K562 (cell line): ENCODE results near the gene RTL10. TPM values are rescaled to one million over a fixed set of nuclear protein-coding genes. Genes with fewer than 3 reads are reported as not detected.
A peak's percentile ranks its signal among the peaks of the same experiment; 100 is the strongest.

Source experiments
- DACH1 ChIP-seq: fragments of 450-650 bp; IDR thresholded peaks from 2 replicates; pipeline ENCODE4 v1.6.1; 2018; ENCODE audit not compliant: partially characterized antibody
- DEAF1 ChIP-seq: fragments of 450-650 bp; formaldehyde crosslinking; IDR thresholded peaks from 2 replicates; pipeline ENCODE4 v1.4.0; 2020; ENCODE audit warnings: mild to moderate bottlenecking, moderate library complexity
- GATAD2B ChIP-seq: fragments of 450-650 bp; IDR thresholded peaks from 2 replicates; pipeline ENCODE4 v1.6.1; 2017; ENCODE audit warnings: mild to moderate bottlenecking, borderline replicate concordance
- HDGF ChIP-seq: fragments of 450-650 bp; IDR thresholded peaks from 2 replicates; pipeline ENCODE4 v1.6.1; 2016
- HNRNPL ChIP-seq: fragments of 200-400 bp; formaldehyde crosslinking; IDR thresholded peaks from 2 replicates; pipeline ENCODE4 v1.6.1; 2017; ENCODE audit warnings: low read depth, mild to moderate bottlenecking, low read length
- MAFF ChIP-seq: IDR thresholded peaks from 2 replicates; pipeline ENCODE4 v1.6.1; 2012; ENCODE audit warnings: low read length, improper control_type of control experiment
- NR4A1 ChIP-seq, 2 experiments: fragments of 250-450 bp in 1 of 2; fragments of 450-650 bp in 1 of 2; sonication (Bioruptor Pico) in 1 of 2; IDR thresholded peaks; 2 replicates each; pipeline versions ENCODE4 v1.4.0 to v1.6.1; 2016 to 2020; ENCODE audit warnings: mild to moderate bottlenecking in 2 of 2, missing compliant biosample characterization in 1 of 2, missing genetic modification characterization in 1 of 2, moderate library complexity in 1 of 2
- PATZ1 ChIP-seq: fragments of 250-450 bp; sonication (Bioruptor Pico); IDR thresholded peaks from 2 replicates; pipeline ENCODE4 v1.5.0; 2020; ENCODE audit warnings: mild to moderate bottlenecking, borderline replicate concordance
- PHB2 ChIP-seq: fragments of 450-650 bp; IDR thresholded peaks from 2 replicates; pipeline ENCODE4 v1.6.1; 2017; ENCODE audit warnings: low read depth
- PML ChIP-seq: IDR thresholded peaks from 2 replicates; pipeline ENCODE4 v1.6.1; 2012; ENCODE audit warnings: low read length, inconsistent platforms
- POLR2AphosphoS5 ChIP-seq: IDR thresholded peaks from 2 replicates; pipeline ENCODE4 v1.6.1; 2011; ENCODE audit warnings: mild to moderate bottlenecking, low read depth, low read length, moderate library complexity; ENCODE audit not compliant: control insufficient read depth, insufficient read depth
- PPARD ChIP-seq: fragments of 250-450 bp; sonication (Bioruptor Pico); IDR thresholded peaks from 2 replicates; pipeline ENCODE4 v1.8.0; 2022; ENCODE audit warnings: inconsistent platforms, mild to moderate bottlenecking, moderate library complexity
- PRMT5 ChIP-seq: sonication (generic); formaldehyde crosslinking; IDR thresholded peaks from 2 replicates; pipeline ENCODE4 v1.5.0; 2020; ENCODE audit warnings: missing genetic modification reagents
- SP2 ChIP-seq: IDR thresholded peaks from 2 replicates; pipeline ENCODE4 v1.6.1; 2011; ENCODE audit warnings: mild to moderate bottlenecking, low read depth, low read length, moderate library complexity; ENCODE audit not compliant: poor library complexity, severe bottlenecking; ENCODE audit errors: extremely low read depth
- SPI1 ChIP-seq: IDR thresholded peaks from 2 replicates; pipeline ENCODE4 v1.6.1; 2011; ENCODE audit warnings: low read depth, low read length, control low read depth, borderline replicate concordance
- SRSF9 ChIP-seq: fragments of 200-400 bp; formaldehyde crosslinking; IDR thresholded peaks from 2 replicates; pipeline ENCODE4 v1.6.1; 2017; ENCODE audit warnings: low read depth, low read length, borderline replicate concordance
- TARDBP ChIP-seq: fragments of 450-650 bp; IDR thresholded peaks from 2 replicates; pipeline ENCODE4 v1.6.1; 2016
- ZNF143 ChIP-seq: sonication (generic); formaldehyde crosslinking; IDR thresholded peaks from 2 replicates; pipeline ENCODE4 v1.9.0; 2022; ENCODE audit warnings: mild to moderate bottlenecking, missing genetic modification reagents
- ZNF280B ChIP-seq: fragments of 250-450 bp; sonication (Bioruptor Pico); IDR thresholded peaks from 2 replicates; pipeline ENCODE4 v1.5.1; 2021; ENCODE audit warnings: mild to moderate bottlenecking
- ZNF444 ChIP-seq: fragments of 250-450 bp; sonication (Bioruptor Pico); IDR thresholded peaks from 2 replicates; pipeline ENCODE4 v1.4.0; 2020; ENCODE audit warnings: mild to moderate bottlenecking, moderate library complexity
- polyA plus RNA-seq, 8 experiments: library from polyadenylated mRNA; depleted of rRNA in 4 of 8; stranded (reverse) in 5 of 8; unstranded in 3 of 8; fragments of >200 nt; fragmentation: Nextera tagmentation in 2 of 8; fragmentation: Illumina TruSeq in 1 of 8; extraction: Ambion mirVana in 2 of 8; extraction: Trizol in 1 of 8; gene quantifications; 2 replicates each; pipeline versions ENCODE4 v1.2.1 to v1.2.3, GENCODE V29; 2011 to 2014; ENCODE audit warnings: inconsistent platforms in 1 of 8, missing spikeins in 1 of 8
- total RNA-seq, 7 experiments: library from RNA; depleted of rRNA in 6 of 7; stranded (reverse); fragments of >200 nt in 6 of 7; fragmentation: Illumina TruSeq in 2 of 7; extraction: Trizol in 2 of 7; gene quantifications; 2 replicates each; pipeline versions ENCODE4 v1.2.1 to v1.2.3, GENCODE V29; 2011 to 2021; ENCODE audit warnings: low replicate concordance in 1 of 7
- TF ChIP-seq, protein P1 (sequence below): conservative IDR thresholded peaks from 2 replicates; pipeline ENCODE4 v1.6.1; 2011; ENCODE audit warnings: low read depth, mild to moderate bottlenecking, low read length; ENCODE audit not compliant: control insufficient read depth

RTL10 gene
- total and polyA plus RNA-seq, 9 of the 15 experiments (the other 6 are each of a cell fraction or from before 2014, with no cell fraction given) = 19.8 to 75.5 (median 32.5) TPM

DNA sequence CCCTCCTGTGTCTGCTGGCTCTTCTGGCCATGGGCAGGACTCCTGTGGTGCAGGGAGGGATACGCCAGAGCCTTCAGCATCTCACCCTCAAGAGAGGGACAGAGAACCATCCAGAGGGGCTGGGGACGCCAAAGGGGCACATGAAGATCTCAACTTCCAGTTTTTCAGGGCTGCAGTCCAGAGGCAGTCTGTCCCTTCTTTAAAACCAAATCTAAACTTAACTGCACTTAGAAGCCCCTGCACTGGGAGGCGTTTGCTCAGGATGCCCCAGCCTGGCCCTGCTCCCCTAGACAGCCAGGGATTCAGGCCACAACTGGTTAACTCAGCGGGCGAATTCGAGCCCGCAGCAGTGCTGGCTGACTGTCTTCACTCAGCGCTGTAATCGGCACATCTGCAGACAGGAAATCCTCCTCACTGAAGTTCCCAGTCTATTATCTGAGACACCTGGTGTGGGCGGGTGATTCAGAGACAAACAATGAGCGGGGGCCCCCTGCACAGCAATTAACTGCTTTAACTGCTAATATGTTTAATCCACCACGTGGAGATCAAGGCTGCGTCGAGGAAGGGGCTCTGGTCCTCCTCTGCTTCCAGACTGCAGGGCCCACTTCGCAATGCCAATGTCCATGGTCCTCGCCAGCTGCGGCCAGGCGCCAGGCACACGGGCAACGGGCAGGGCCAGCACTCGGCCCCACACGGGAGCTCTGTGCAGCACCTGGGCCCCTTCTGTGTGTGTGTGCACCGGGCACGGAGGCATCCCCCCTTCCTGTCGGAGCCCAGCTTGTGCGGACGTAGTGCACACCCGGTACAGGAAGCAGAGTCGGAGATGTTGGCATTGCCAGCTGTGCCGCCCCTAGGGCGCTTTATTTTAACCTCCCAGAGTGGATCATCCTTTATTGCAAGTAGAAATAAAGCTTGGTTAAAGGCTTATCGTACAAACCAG is 36.9 kb upstream of the RTL10 start (continued):
- TF ChIP-seq PPARD (CRISPR knock-in tag) = no peak
- TF ChIP-seq GATAD2B = no peak
- TF ChIP-seq SPI1 = peak; percentile 69; the same call in 1 of the 2 replicates
- TF ChIP-seq PRMT5 (CRISPR knock-in tag) = no peak
- TF ChIP-seq, protein P1, sequence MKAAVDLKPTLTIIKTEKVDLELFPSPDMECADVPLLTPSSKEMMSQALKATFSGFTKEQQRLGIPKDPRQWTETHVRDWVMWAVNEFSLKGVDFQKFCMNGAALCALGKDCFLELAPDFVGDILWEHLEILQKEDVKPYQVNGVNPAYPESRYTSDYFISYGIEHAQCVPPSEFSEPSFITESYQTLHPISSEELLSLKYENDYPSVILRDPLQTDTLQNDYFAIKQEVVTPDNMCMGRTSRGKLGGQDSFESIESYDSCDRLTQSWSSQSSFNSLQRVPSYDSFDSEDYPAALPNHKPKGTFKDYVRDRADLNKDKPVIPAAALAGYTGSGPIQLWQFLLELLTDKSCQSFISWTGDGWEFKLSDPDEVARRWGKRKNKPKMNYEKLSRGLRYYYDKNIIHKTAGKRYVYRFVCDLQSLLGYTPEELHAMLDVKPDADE = peak; percentile 97
- peak; percentile 88 for TF ChIP-seq HDGF
- peak; percentile 78; the same call in 1 of the 2 replicates for TF ChIP-seq PATZ1 (CRISPR knock-in tag)
- TF ChIP-seq ZNF280B (CRISPR knock-in tag) = 0 out of 2 replicates have a peak, but pooled peaks have one; percentile 3
- TF ChIP-seq POLR2AphosphoS5 = peak; percentile 98
- TF ChIP-seq MAFF = peak; percentile 58
- peak; percentile 84 for TF ChIP-seq PHB2
- TF ChIP-seq SRSF9 = no peak
- peak; percentile 4 for TF ChIP-seq SP2
- TF ChIP-seq PML = peak; percentile 94
- peak; percentile 57 for TF ChIP-seq TARDBP
- peak; percentile 76; the same call in 1 of the 2 replicates for TF ChIP-seq NR4A1 (CRISPR knock-in tag; IDR thresholded peaks at IDR 0.05)
- TF ChIP-seq NR4A1 (tag; IDR thresholded peaks at IDR 0.05) = peak; percentile 37; the same call in 1 of the 2 replicates
- no peak; the same call in 1 of the 2 replicates for TF ChIP-seq DEAF1 (CRISPR knock-in tag)
- TF ChIP-seq ZNF143 (CRISPR knock-in tag) = no peak
- TF ChIP-seq ZNF444 (CRISPR knock-in tag) = peak; percentile 62; the same call in 1 of the 2 replicates
- peak; percentile 95 for TF ChIP-seq HNRNPL
- peak; percentile 100 for TF ChIP-seq DACH1
